Activated CD4-positive, alpha-beta T cell treated with anti-CD3 and anti-CD28 coated beads for 4 hours (primary cell): Measurements from ENCODE around the gene PITRM1.
A peak's percentile ranks its signal among the peaks of the same experiment; 100 is the strongest.
"Not testable (repeated sequence)": the region's sequence is repeated elsewhere in the genome, so short reads cannot be mapped to it uniquely, and the experiment has no call there.

ENCODE experiments used
- DNase-seq, 2 donors: peaks; one replicate each; pipeline ENCODE4 v3.0.0-alpha.2; 2020

The PITRM1 gene

DNA sequence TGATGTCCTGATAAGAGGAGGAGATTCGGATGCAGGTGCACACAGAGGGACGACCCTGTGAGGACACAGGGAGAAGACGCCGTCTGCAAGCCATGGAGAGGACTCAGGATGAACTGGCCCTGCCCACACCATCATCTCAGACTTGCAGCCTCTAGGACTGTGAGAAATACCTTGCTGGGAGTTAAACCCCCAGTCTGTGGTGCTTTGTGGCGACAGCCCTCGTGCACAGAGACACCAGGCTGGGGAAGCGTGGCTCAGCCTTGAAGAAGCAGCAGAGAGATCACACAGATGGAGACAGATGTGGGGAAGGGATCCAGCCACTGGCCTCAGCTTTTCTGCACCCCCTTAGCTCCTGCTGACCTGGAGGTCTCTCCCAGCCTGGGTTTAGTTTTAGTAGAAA lies 26.3 kb upstream of the PITRM1 start:
- DNase-seq: no peak

GRCh38 chr10:3197348-3198003 lies 24.9 kb upstream of the PITRM1 start:
- DNase-seq: peak; percentile 66

GRCh38 chr10:3196958-3197347 lies 24.4 kb upstream of the PITRM1 start:
- DNase-seq: no peak

- DNase-seq: no peak
Measured at GRCh38 chr10:3196482-3196881, 23.9 kb upstream of the PITRM1 start.

GRCh38 chr10:3195726-3196125 lies 23.1 kb upstream of the PITRM1 start:
- no peak for DNase-seq

DNA sequence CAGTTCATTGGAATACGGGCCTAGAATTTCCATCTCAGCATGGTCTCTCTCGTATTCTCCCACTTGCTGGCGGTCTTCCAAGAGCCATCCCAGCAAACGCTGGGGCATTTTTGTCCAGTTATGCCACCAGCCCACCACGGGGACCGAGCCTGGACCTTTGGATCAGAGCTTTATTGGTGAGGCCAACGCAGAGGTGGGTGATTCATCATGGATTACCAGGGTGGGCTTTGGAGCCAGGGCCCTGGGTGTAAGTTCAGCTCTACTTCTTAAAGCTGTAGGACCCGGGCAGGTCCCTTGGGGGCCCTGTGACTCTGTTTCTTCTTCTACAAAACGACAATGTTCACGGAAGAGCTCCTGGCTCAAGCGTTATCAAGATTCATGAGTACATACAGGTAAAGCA lies 22.7 kb upstream of the PITRM1 start:
- DNase-seq: no peak

DNA sequence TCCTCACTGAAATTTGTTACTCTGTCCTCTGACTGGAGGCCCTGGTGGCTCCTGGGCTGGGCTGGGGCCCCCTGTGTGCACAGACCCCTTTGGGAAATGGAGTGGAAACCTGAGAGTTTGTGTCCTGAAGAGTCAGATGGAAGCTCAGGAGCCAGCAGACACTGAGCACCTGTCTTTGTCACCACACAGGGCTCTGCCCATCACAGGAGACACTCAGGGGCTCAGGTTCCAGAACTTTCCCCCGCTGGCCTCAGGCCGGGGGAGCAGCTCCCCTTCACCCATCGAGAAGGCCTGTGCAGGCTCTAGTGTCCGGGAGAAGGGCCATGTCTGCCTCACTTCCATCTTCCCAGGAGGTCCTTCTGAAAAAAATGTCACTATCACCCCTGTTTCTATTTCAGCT lies 22.3 kb upstream of the PITRM1 start:
- DNase-seq: no peak

GRCh38 chr10:3193751-3194150 lies 21.2 kb upstream of the PITRM1 start:
- no peak for DNase-seq

DNA sequence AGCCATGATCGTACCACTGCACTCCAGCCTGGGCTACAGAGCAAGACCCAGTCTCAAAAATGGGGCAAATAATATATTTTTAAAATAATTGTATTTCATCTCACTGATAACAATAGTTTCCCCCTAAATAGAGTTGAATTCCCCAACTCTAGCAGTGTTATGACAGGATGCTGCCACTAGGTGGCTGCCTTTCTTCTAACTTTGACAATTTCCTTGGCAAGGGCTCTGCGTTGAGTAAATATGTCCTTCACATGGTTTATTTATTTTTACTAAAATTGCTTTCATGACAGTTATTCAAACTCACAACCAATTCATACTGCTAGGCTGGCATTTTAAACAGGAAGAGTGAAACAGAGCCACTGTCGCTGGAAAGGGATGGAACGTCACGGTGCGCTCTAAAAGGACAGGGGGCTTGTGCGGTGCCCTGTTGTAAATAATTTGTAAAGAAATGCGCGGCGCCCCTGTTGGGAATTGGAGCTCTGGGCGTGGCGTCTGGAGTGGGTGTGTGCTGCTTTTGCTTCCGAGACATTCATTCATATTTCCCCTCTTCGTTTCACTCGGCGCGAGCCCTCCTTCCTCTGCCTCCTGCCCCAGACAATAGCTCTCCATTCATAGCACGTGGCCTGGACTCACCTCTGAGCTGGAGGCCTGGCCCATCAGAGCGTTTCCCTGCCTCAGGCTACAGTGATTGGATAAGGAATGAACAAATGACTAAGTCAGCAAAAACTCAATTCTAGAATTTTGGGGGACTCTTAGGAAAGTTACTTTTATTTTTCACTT lies 20.5 kb upstream of the PITRM1 start:
- DNase-seq: peak; percentile 35 to 59

DNA sequence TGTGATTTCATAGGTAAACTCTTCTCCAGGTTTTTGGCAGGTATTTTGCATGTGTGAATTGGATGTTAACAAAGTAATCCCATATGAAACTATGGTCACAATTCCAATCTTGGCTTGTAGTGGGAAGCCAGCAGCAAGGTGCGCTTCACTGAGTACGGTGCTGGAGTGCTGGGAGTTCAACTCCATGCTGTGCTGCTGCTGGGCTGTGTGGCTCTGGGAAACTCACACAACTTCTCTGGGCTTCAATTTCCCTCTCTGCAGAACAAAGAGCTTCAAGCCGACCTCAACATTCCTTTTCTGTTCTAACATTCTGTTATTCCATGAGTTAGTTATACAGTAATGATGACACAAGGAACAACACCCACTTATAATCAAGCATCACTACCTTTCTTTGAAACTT lies 18.2 kb upstream of the PITRM1 start:
- DNase-seq: no peak

DNA sequence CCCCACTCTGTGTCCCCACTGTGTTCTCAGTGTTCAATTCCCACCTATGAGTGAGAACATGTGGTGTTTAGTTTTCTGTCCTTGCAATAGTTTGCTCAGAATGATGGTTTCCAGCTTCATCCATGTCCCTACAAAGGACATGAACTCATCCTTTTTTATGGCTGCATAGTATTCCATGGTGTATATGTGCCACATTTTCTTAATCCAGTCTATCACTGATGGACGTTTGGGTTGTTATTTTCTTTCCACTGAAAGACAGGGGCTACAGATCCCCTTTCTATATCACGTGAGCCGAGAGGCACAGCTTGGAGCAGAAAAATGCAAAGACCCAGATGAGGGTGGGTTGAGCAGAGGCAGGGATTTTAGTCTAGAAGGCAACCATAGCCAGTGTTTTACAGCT lies 14.6 kb upstream of the PITRM1 start:
- not testable (repeated sequence) for DNase-seq

GRCh38 chr10:3186368-3186767 lies 13.8 kb upstream of the PITRM1 start:
- DNase-seq: peak; percentile 45 to 51

DNA sequence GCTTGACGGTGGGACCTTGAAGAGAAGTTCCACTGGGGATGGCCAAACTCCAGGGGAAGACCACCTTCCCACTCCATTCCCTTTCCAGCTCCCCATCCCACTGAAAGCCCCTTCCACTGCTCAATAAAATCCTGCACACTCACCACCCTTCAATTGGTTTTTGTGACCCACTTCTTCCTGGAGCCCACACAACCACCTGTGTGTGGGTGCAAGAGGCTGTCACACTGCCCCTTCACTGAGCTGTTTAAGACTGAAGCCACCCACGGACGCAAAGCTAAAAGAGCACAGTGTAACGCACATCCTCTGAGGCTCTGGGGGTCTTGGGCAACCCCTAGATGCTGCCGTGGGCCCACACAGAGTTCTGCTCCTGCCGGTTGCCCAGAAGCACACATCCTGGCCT lies 12.8 kb upstream of the PITRM1 start:
- DNase-seq: peak in 1 of 2 donors; percentile 25

DNA sequence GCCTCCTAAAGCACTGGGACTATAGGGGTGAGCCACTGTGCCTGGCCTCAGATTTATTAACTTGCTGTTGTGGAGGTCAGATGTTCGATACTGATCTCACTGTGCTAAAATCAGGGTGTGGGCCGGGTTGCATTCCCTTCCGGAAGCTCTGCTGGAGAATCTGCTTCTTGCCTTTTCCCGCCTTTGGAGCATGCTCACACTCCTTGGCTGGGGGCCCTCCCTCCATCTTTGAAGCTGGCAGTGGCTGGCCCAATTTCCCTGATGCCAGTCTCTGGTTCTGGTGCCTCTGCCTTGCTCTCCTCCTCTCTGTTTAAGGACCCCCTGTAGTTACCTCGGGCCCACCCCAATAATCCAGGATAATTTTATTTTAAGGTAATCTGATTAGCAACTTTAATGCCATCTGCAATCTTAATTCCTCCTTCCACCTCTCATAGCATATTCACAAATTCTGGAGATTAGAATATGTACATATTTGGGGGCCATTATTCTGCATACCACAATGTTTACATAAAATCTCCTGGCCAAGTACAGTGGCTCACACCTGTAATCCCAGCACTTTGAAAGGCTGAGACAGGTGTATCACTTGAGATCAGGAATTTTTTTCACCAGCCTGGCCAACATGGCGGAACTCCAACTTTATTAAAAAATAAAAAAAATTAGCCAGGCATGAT lies 7.9 kb upstream of the PITRM1 start:
- no peak for DNase-seq

DNA sequence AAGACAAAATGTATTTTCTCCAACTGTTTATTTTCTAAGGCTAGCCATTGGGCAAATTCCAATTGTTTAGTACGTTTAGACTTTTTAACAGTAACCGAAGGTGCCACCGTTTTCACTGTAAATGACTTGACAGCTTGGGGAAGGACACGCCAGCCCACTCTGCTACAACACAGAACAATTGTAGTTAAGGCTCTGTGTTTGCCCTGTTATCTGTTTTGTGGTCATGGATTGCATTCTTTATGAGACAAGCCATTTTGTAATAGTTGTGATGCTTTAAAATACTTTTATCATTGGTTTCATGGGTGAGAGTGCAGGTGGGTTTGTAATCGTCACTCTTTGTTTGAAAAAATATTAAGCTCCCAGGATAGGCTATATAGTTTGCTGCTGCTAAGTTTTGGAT lies 6.6 kb upstream of the PITRM1 start:
- no peak for DNase-seq

- no peak for DNase-seq
Measured at GRCh38 chr10:3178042-3178441, 5.5 kb upstream of the PITRM1 start.

- no peak for DNase-seq
Measured at GRCh38 chr10:3173171-3173878, 743 bp upstream of the PITRM1 start.

GRCh38 chr10:3172081-3172445 lies 519 bp downstream of the PITRM1 start:
- peak; percentile 66 to 69 for DNase-seq

DNA sequence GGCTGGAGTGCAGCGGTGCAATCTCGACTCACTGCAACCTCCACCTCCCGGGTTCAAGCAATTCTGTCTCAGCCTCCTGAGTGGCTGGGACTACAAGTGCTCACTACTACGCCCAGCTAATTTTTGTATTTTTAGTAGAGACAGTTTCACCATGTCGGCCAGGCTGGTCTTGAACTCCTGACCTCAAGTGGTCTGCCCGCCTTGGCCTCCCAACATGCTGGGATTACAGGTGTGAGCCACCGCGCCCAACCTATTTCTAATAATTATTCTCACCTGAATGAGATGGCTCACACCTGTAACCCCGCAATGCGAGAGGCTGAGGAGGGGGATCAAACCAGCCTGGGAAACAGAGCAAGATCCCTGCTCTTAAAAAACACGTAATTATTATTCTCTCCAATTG lies 1.1 kb downstream of the PITRM1 start:
- not testable (repeated sequence) for DNase-seq

DNA sequence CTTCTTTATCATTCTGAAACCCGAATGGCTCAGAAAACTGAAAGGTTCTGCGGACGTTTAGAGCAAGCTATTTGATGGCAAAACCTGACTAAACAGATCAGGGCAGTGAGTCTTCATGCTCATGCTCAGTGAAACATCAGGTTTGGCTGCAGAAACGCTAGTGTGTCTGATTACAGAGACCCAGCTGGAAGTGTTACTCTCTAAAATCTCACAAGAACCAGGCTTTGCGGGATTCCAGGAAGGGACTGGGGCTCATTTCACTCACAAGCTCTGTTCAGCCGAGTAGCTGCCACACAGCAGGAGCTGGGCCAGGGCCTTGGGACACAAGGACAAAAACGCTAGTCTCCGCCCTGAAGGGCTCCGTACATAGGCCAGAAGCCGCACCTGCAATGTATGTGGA lies 2.9 kb downstream of the PITRM1 start:
- DNase-seq: no peak

DNA sequence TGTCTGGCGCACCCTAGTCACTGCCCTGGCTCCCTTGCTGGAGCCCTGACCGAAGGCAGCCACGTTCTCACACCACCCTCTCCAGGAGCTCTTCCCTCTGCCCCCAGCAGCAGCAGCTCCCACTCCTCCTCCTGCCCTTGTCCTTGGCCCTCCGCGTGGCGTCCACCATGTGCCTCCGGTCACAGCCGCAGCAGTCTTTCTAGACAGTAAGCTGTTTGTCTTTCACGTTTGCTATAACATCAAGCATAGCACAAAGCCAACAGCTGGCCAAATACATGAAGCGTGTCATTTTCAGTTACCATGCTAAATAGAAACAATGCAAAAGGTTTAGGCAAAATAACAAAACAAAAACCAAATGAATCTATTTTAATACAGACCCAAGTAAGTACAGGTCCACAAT lies 3.3 kb downstream of the PITRM1 start:
- DNase-seq: no peak

- DNase-seq: no peak
Measured at GRCh38 chr10:3167611-3168330, 4.8 kb downstream of the PITRM1 start.
